ENCODE data around the gene BNC2. TPM values are rescaled to one million over a fixed set of nuclear protein-coding genes. Genes with fewer than 3 reads are reported as not detected.

Gene BNC2
- total RNA-seq, 6 experiments from 2014 or later: 0.22 to 0.80 (median 0.36) TPM

DNA sequence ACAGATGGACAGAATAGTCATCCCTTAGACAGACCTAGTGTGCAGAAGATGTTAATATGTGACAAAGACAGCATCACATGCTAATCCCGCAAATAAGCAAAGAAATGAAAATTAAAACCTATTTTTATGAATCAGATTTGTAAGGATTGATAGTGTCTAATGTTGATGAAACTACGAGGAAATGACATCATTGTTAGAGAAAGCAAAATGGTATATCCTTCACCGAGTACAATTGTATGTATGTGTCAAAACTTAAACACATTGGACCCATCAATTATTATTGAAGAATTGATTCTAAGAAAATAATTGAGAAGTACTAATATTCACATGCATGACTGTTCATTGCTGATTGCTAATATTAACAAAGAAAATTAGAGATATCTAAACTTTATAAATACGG lies 493.2 kb downstream of the BNC2 start:
- no peak overlapping the region for H3K4me3 ChIP-seq
- H3K9me3 ChIP-seq: no peaks in the 10 kb centered on the region
- intact Hi-C loops (cut with DNase I): no loop called here
- H3K27me3 ChIP-seq: no peaks in the 10 kb centered on the region
- H3K27ac ChIP-seq: no peak overlapping the region
- WGBS (ENCODE audit: insufficient coverage, low coverage, low lambda C conversion rate, missing lambda C conversion rate): 67% methylated on average over 4 of the region's 4 CpGs
- no peak for TF ChIP-seq POLR2A (IDR thresholded peaks at IDR 0.05)
- TF ChIP-seq, protein P1, sequence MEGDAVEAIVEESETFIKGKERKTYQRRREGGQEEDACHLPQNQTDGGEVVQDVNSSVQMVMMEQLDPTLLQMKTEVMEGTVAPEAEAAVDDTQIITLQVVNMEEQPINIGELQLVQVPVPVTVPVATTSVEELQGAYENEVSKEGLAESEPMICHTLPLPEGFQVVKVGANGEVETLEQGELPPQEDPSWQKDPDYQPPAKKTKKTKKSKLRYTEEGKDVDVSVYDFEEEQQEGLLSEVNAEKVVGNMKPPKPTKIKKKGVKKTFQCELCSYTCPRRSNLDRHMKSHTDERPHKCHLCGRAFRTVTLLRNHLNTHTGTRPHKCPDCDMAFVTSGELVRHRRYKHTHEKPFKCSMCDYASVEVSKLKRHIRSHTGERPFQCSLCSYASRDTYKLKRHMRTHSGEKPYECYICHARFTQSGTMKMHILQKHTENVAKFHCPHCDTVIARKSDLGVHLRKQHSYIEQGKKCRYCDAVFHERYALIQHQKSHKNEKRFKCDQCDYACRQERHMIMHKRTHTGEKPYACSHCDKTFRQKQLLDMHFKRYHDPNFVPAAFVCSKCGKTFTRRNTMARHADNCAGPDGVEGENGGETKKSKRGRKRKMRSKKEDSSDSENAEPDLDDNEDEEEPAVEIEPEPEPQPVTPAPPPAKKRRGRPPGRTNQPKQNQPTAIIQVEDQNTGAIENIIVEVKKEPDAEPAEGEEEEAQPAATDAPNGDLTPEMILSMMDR (IDR thresholded peaks at IDR 0.05): no peak
- no peaks in the 10 kb centered on the region for H3K36me3 ChIP-seq
- DNase-seq (no peak), ATAC-seq (no peak)
- H3K4me1 ChIP-seq: no peaks in the 10 kb centered on the region

DNA sequence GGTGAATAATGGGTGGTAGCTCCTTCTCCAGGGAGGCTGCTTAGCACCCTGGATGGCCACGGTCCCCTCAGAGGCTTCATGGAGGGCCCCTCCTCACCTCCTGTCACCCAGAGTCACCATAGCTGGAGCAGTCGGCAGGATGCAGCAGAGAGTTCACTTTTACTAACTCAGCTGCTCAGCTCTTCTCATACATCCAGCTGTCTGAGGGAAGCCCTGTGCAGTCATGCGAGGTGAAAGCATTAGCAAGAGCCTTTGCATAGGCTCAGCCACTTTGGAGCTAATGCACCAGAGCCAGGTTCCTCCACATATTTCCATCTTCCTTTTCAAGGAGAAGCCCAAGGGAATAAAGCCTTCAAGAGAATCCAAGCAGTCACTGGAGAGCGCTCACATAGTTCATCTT lies 499.2 kb downstream of the BNC2 start:
- Histone ChIP-seq H3K4me1 (no peaks in the 10 kb centered on the region), H3K27ac (no peak overlapping the region), H3K4me3 (no peak overlapping the region), H3K9me3 (no peaks in the 10 kb centered on the region), H3K36me3 (no peaks in the 10 kb centered on the region), H3K27me3 (no peaks in the 10 kb centered on the region)
- ATAC-seq (no peak), DNase-seq (no peak)
- intact Hi-C loops (cut with DNase I): no loop called here
- 67% methylated on average over 2 of the region's 4 CpGs for WGBS (ENCODE audit: insufficient coverage, low coverage, low lambda C conversion rate, missing lambda C conversion rate)
- no peak for TF ChIP-seq POLR2A (IDR thresholded peaks at IDR 0.05)

DNA sequence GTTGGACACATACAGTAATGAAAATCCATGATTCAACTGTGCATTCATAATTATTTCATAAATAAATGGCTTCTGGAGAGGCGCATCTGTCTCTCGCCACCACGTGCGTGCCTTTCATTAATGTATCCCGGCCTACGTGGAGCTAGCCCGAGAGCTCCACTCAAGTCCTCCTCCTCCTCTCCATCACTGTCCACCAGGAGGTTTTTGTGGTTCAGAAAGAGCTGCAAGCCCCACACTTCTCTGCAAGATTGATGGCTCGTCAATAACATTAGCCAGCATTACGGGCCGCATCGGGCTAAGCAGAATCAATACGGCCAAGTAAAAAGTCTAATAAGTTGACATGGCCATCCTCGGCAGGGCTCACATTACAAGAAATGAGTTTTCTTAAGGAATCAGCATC lies 499.8 kb downstream of the BNC2 start:
- Histone ChIP-seq H3K9me3 (no peaks in the 10 kb centered on the region), H3K4me1 (no peaks in the 10 kb centered on the region), H3K36me3 (no peaks in the 10 kb centered on the region), H3K4me3 (no peak overlapping the region), H3K27ac (no peak overlapping the region), H3K27me3 (no peaks in the 10 kb centered on the region)
- TF ChIP-seq, protein P1 (IDR thresholded peaks at IDR 0.05): no peak
- TF ChIP-seq POLR2A (IDR thresholded peaks at IDR 0.05): no peak
- intact Hi-C loops (cut with DNase I): no loop called here
- WGBS (ENCODE audit: insufficient coverage, low coverage, low lambda C conversion rate, missing lambda C conversion rate): 72% methylated on average over 13 of the region's 13 CpGs
- no peak for ATAC-seq
- no peak for DNase-seq

DNA sequence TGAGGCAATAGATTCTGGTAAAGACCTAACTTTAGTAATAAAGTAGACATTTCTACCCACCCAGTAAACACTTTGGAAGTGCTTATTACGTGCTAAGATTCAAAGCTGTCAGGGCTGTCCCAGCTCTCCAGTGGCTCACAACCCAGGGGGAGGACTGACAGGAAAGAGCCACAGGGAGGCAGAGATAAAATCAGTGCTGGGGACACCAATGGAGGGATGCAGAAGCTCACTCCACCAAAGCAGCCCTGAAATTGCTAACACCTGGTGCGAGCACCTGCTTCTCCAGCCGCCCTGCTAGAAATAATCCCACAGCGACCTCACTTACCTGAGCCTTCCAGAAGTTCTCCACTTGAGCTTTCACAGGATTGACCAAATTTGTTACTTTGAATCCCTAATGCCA lies 501.0 kb downstream of the BNC2 start:
- DNase-seq (no peak), ATAC-seq (no peak)
- Histone ChIP-seq H3K27ac (no peak overlapping the region), H3K4me3 (no peak overlapping the region), H3K36me3 (no peaks in the 10 kb centered on the region), H3K9me3 (no peaks in the 10 kb centered on the region), H3K27me3 (no peaks in the 10 kb centered on the region), H3K4me1 (no peaks in the 10 kb centered on the region)
- intact Hi-C loops (cut with DNase I): no loop called here
- TF ChIP-seq, protein P1 (IDR thresholded peaks at IDR 0.05): no peak
- no peak for TF ChIP-seq POLR2A (IDR thresholded peaks at IDR 0.05)
- WGBS (ENCODE audit: insufficient coverage, low coverage, low lambda C conversion rate, missing lambda C conversion rate): 81% methylated on average over 4 of the region's 4 CpGs

DNA sequence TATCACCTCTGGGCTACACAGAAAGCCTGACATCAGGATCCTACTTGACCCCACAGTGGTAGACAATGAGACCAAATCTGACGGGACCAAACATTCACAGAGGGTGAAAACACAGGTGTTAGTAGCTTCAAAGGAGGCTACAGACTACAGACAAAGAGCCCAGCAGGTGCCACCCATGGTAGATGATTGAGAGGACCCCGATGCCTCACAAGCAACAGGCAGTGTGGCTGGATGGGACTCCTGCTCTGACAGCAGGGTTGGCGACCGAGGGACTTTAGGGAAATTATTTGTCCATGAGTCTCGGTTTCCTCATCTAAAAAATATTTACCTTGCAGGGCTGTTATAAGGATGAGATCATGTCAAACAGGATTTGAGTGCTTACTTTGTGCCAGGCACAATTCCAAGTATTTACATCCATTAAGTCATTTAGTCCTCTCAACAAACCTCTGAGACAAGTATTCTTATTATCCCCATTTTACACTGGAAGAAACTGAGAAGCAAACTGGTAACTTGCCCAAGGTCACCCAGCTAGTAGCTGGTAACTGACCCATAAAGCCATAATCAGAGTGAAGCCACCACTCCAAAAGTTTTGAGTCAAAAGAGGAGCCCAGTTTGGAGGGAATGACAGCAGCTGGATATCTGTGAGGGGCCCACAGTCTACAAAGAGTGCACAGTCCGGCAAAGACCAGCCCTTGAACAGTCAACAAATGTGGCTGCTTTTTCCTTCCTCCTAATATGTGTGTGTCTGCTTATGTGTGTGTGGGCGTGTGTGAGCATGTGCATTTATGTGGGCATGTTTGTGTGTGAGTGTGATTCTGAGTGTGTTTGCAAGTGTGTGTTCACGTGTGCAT lies 502.0 kb downstream of the BNC2 start:
- DNase-seq: no peak

More for the DNA sequence above, 502.0 kb downstream of the BNC2 start:
- peak in 1 of 4 donors; percentile 70 for ATAC-seq
- H3K4me1 ChIP-seq: no peaks in the 10 kb centered on the region
- intact Hi-C loops (cut with DNase I): no loop called here
- WGBS (ENCODE audit: insufficient coverage, low coverage, low lambda C conversion rate, missing lambda C conversion rate): 48% methylated on average over 5 of the region's 8 CpGs
- TF ChIP-seq POLR2A (IDR thresholded peaks at IDR 0.05): no peak
- TF ChIP-seq, protein P1 (IDR thresholded peaks at IDR 0.05): no peak
- H3K36me3 ChIP-seq: no peaks in the 10 kb centered on the region
- no peak overlapping the region for H3K27ac ChIP-seq
- H3K4me3 ChIP-seq: no peak overlapping the region
- no peaks in the 10 kb centered on the region for H3K9me3 ChIP-seq
- no peaks in the 10 kb centered on the region for H3K27me3 ChIP-seq

Data from right lobe of liver (tissue), 6 donors.